K562 (cell line): ENCODE data around the gene CPLX1. TPM values are rescaled to one million over a fixed set of nuclear protein-coding genes. Genes with fewer than 3 reads are reported as not detected.

ENCODE experiments used
- MCM2 ChIP-seq: fragments of 450-650 bp; IDR thresholded peaks from 2 replicates; pipeline ENCODE4 v1.6.1; 2017; ENCODE audit warnings: low read depth, mild to moderate bottlenecking
- POLR2A ChIP-seq: fragments of 450-650 bp; conservative IDR thresholded peaks from 2 replicates; pipeline ENCODE4 v1.6.1; 2016
- POLR2AphosphoS2 ChIP-seq: IDR thresholded peaks from 2 replicates; pipeline ENCODE4 v1.6.1; 2012; ENCODE audit warnings: low read length, improper control_type of control experiment
- PURB ChIP-seq: sonication (generic); formaldehyde crosslinking; IDR thresholded peaks from 2 replicates; pipeline ENCODE4 v1.9.0; 2021; ENCODE audit warnings: low read depth, mild to moderate bottlenecking, missing genetic modification reagents
- RBM22 ChIP-seq: fragments of 200-400 bp; formaldehyde crosslinking; IDR thresholded peaks from 2 replicates; pipeline ENCODE4 v1.6.1; 2018; ENCODE audit warnings: low read length, low read depth; ENCODE audit not compliant: poor library complexity, severe bottlenecking
- XRCC5 ChIP-seq: fragments of 200-400 bp; formaldehyde crosslinking; IDR thresholded peaks from 2 replicates; pipeline ENCODE4 v1.6.1; 2017; ENCODE audit warnings: low read depth, mild to moderate bottlenecking, low read length
- polyA plus RNA-seq, 8 experiments: library from polyadenylated mRNA; depleted of rRNA in 4 of 8; stranded (reverse) in 5 of 8; unstranded in 3 of 8; fragments of >200 nt; fragmentation: Nextera tagmentation in 2 of 8; fragmentation: Illumina TruSeq in 1 of 8; extraction: Ambion mirVana in 2 of 8; extraction: Trizol in 1 of 8; gene quantifications; 2 replicates each; pipeline versions ENCODE4 v1.2.1 to v1.2.3, GENCODE V29; 2011 to 2014; ENCODE audit warnings: inconsistent platforms in 1 of 8, missing spikeins in 1 of 8
- total RNA-seq, 7 experiments: library from RNA; depleted of rRNA in 6 of 7; stranded (reverse); fragments of >200 nt in 6 of 7; fragmentation: Illumina TruSeq in 2 of 7; extraction: Trizol in 2 of 7; gene quantifications; 2 replicates each; pipeline versions ENCODE4 v1.2.1 to v1.2.3, GENCODE V29; 2011 to 2021; ENCODE audit warnings: low replicate concordance in 1 of 7
- TF ChIP-seq, protein P1 (sequence below), 2 experiments: fragments of 450-650 bp; IDR thresholded peaks; 2 replicates each; pipeline ENCODE4 v1.6.1; 2016; ENCODE audit warnings: mild to moderate bottlenecking in 2 of 2, borderline replicate concordance in 1 of 2, low read depth in 1 of 2, moderate library complexity in 1 of 2
- TF ChIP-seq, protein P2 (sequence below): fragments of 250-450 bp; sonication (Bioruptor Pico); IDR thresholded peaks from 2 replicates; pipeline ENCODE4 v1.8.0; 2022; ENCODE audit warnings: moderate library complexity, mild to moderate bottlenecking, inconsistent platforms

The CPLX1 gene
- total and polyA plus RNA-seq, 9 of the 15 experiments (the other 6 are each of a cell fraction or from before 2014, with no cell fraction given): 0.03 to 3.3 (median 0.17) TPM; not detected in 2

DNA sequence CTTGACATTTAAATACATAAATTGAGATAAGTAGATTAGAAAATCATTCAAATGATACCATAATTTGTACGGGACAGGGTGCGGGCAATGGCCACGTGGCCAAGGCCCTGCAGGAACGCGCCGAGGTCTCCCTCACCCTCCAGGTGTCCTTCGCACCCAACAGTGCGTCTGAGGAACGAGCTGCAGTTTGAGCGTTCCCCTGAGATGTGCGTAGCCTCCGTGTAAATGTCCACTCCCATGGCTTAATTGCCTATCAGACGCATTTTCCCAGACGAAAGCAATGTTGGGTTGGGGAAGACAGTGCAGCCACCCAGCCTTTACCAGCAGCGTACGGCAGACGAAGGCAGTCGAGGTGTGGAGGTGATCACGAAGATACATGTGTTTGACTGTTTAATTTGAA is 56.4 kb downstream of the CPLX1 start (continued):
- TF ChIP-seq, protein P1, sequence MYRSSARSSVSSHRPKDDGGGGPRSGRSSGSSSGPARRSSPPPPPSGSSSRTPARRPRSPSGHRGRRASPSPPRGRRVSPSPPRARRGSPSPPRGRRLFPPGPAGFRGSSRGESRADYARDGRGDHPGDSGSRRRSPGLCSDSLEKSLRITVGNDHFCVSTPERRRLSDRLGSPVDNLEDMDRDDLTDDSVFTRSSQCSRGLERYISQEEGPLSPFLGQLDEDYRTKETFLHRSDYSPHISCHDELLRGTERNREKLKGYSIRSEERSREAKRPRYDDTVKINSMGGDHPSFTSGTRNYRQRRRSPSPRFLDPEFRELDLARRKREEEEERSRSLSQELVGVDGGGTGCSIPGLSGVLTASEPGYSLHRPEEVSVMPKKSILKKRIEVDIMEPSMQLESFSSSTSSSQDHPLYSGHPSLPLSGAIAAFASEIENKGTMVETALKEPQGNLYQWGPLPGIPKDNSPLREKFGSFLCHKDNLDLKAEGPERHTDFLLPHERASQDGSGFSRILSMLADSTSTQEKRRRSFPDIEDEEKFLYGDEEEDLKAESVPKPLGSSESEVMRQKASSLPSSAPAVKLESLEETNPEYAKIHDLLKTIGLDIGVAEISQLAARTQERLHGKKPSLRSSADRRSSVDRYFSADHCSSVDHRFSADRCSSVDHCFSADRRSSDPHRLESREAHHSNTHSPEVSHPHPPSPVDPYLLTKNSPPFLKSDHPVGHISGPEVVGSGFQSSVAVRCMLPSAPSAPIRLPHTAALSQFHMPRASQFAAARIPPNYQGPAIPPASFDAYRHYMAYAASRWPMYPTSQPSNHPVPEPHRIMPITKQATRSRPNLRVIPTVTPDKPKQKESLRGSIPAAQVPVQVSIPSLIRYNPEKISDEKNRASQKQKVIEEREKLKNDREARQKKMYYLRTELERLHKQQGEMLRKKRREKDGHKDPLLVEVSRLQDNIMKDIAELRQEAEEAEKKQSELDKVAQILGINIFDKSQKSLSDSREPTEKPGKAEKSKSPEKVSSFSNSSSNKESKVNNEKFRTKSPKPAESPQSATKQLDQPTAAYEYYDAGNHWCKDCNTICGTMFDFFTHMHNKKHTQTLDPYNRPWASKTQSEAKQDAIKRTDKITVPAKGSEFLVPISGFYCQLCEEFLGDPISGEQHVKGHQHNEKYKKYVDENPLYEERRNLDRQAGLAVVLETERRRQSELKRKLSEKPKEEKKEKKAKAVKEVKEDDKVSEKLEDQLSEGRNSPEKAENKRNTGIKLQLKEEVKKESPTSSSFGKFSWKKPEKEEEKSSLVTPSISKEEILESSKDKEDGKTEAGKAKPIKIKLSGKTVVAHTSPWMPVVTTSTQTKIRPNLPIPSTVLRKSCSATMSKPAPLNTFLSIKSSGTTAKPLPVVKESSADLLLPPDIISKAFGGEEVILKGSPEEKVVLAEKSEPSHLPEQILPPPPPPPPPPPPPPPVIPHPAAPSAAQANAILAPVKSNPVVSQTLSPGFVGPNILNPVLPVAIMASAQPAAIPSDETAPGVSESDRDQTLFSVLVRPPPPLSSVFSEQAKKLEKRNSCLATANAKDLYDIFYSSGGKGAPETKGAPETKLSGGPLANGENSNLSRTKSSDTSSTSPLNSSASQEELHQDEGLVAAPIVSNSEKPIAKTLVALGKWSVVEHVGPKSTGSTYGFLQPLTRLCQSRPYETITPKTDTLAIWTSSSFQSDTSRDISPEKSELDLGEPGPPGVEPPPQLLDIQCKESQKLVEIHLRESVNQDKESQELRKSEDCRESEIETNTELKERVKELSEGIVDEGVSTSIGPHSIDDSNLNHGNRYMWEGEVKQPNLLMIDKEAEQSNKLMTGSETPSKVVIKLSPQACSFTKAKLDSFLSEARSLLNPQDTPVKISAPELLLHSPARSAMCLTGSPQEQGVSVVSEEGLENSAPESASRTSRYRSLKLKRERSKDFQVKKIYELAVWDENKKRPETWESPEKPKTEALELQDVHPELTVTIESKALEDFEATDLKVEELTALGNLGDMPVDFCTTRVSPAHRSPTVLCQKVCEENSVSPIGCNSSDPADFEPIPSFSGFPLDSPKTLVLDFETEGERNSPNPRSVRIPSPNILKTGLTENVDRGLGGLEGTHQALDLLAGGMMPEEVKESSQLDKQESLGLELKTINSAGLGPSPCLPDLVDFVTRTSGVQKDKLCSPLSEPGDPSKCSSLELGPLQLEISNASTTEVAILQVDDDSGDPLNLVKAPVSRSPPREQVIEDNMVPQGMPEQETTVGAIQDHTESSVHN (IDR thresholded peaks at IDR 0.05; ENCODE audit: borderline replicate concordance in 1 of 2, low read depth in 1 of 2): no peak
- TF ChIP-seq XRCC5 (no peak), RBM22 (peak; percentile 45), POLR2AphosphoS2 (0 out of 2 replicates have a peak, but pooled peaks have one; percentile 47), POLR2A (0 out of 2 replicates have a peak, but pooled peaks have one; percentile 10), PURB (CRISPR knock-in tag) (no peak), MCM2 (no peak)
- TF ChIP-seq, protein P2, sequence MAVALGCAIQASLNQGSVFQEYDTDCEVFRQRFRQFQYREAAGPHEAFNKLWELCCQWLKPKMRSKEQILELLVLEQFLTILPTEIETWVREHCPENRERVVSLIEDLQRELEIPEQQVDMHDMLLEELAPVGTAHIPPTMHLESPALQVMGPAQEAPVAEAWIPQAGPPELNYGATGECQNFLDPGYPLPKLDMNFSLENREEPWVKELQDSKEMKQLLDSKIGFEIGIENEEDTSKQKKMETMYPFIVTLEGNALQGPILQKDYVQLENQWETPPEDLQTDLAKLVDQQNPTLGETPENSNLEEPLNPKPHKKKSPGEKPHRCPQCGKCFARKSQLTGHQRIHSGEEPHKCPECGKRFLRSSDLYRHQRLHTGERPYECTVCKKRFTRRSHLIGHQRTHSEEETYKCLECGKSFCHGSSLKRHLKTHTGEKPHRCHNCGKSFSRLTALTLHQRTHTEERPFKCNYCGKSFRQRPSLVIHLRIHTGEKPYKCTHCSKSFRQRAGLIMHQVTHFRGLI (CRISPR knock-in tag): no peak
